HG03175 (cell line): Measurements from ENCODE around the gene LHX6.

Experiments
- ATAC-seq: cut with Tn5 transposase; IDR thresholded peaks from one replicate; pipeline ENCODE4 v1.9.1; 2021; ENCODE audit warnings: mild to moderate bottlenecking, moderate library complexity; ENCODE audit not compliant: unreplicated experiment

The LHX6 gene

DNA sequence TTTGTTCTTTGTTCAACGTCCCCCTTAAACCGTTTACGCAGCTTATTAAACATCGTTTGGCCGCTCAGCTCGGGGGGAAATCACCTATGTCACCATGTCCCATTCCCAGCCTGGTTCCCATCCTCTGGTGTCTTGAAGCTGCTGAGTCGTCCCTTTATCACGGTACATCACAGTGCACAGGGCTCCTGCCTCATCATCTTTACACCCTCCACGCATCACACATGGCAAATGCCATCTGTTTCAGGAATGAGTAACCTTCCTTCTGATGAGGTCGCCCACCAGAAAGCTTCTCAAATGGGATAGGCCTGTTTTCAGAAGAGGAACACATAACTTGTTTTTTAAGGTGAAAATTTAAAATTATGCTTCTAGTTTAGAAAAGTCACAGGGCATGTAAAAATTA is 7.9 kb upstream of the LHX6 start:
- no peak for ATAC-seq

DNA sequence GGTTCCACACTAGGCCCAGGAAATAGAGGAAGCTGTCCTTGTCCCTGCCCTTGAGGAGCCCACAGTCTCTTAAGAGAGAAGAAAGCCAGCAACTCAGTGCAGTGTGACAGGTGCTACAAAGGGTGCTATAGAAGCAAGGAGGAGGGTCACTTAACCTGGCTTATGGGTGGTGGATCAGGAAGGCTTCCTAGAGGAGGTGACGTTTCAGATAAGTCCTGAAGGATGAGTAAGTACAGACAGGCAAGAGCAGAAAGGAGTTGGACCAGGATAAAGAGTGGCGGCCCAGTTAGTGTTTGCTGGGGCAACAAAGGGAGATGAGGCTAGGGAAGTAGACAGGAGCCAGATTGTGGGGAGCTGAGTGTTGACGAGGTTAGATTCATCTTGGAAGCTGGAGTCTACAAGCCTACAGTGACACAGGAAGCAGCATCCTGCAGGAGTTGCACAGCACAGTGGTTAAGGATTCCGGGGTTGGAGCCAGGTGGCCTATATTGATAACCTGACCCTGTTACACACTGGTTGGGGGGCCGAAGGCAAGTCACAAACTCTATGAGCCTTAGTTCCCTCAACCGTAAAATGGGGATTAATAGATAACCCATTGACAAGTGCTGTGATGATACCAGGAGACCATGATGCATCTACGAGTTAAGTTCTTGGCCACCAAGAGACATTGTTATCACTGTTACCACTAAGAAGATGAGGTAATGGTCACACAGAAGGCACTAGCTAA is 5.4 kb upstream of the LHX6 start:
- ATAC-seq: no peak

DNA sequence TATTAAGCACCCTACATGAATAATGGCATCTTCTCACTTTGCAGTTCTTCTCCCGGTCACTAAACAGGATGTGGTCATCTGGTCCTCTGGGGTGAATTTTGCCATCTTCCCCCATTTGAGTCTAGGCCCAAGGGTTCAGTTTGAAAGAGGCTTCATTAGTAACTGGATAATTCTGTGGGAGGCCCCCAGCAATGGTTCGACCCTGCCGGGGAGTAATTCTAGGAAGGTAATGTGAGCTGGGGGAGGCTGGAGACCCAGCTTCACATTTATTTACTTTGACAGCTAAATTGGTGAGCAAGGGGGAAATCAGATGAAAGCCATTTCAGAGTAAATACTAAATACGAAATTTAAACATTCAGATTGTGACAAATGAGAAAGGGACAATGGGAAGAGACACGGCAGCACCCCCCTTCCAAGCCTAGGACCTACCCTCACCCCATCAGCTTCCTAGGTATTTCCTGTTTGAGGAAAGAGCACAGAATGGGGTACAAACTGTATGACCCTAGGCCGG is 4.1 kb upstream of the LHX6 start:
- no peak for ATAC-seq

DNA sequence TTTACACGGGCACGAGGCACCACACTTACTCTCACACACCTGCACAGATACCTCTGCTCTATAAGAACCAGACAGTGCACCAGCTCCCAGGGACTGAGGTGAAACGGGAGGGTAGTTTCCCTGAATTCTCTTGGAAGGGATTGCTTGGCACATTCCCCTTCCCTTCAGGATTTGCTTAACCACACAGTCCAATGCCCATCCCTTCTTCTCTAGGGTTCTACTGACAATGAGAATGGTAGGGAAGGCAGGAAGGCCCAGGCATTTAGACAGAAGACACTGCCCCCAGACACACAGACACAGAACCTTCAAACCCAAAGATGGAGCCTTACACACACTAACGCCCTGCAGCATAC is 704 bp upstream of the LHX6 start:
- no peak for ATAC-seq

DNA sequence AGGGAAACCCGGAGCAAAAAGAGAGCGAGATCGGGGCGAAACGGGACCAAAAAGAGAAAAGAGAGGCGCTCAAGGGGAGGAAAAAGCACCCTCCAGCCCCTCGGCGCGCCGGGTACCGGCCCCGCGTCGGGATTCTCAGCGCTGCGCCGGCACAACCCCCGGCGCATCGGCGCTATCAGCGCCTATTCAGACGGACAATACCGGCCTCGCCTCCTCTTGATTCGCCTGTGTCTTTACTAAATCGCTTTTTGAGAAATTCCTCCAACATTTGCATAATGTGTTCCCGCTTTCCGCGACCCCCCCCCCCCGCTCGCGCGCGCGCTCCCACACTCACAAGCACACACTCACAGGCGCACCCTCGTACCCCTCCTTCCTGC is 578 bp downstream of the LHX6 start:
- ATAC-seq: no peak

DNA sequence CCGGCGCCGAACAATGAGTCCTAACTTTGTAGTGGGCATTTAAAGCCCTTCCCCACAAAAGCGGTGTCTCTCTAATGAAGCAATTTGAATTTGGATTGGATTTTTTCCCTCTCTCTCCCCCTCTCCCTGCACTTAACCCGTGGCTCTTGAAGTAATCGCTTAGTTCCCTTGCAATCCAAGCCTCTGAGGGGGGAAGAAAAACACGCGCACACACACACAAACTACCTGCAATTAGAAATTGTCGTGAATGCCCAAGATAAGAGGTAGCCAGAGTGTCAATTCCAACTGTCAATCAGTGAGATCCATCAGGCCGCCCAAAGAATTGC is 1.2 kb downstream of the LHX6 start:
- no peak for ATAC-seq

DNA sequence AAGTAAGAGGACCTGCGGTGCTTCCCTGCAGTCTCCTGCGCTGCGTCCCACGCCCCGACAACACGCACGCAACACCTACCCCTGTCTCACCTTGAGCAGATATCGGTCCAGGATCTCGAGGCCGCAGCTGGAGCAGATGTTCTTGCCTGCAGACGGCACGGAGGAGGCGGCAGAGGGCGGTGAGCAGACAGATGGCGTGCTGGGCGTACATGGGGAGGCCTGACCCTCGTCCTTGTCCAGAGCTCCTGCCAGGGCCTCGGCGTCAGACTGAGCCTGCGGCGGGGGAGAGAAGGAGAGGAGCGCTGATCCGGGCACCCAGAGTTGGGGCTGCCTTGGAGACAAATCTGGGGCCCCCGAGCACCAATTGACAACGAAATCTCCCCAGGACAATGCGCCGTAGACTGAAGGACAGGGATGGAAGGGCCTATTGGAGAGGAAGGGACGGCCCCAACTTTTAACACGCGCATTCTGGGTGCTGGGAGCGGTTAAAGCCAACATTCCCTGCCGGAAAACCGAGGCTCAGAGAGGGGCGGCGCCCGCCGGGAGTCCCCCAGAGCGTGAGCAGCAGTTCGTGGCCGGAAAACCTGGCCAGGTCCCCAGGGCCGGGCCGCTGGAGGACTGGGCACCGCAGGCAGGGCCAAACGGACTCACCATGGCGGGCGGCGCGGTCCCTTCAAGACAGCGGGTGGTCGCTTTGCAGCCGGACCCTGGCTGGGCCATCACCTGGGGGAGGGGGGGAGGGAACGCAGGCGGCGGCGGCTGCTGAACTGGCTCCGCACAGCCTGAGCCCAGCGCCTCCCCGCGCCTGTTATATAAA is 1.8 kb downstream of the LHX6 start:
- ATAC-seq: no peak

DNA sequence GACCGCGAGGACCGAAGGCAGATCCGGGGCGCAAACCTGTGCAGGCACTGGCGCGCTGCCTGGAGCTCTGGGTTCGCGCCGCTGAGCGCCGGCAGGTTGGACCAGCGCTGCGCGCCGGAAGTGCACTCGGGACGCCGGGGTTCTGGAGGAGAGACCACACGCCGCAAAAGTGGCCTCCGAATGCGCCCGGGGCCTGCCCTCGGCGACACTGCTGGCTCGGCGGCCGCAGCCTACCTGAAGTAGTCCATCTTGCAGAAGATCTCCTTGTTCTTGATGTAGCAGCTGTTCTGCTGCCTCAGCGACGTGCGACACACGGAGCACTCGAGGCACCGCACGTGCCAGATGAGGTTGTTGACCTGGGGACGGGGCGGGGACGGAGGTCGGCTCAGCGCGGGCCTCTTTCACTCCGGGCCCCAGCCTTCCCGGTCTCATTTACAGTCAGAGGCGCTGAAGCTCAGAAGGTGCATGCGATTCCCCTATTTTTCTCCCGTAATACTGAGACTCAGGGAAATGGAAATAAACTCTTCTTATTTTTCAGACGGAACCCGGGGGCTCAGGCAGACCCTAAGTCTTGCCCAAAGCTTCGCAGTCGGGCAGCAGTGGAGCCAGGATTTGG is 2.5 kb downstream of the LHX6 start:
- no peak for ATAC-seq

DNA sequence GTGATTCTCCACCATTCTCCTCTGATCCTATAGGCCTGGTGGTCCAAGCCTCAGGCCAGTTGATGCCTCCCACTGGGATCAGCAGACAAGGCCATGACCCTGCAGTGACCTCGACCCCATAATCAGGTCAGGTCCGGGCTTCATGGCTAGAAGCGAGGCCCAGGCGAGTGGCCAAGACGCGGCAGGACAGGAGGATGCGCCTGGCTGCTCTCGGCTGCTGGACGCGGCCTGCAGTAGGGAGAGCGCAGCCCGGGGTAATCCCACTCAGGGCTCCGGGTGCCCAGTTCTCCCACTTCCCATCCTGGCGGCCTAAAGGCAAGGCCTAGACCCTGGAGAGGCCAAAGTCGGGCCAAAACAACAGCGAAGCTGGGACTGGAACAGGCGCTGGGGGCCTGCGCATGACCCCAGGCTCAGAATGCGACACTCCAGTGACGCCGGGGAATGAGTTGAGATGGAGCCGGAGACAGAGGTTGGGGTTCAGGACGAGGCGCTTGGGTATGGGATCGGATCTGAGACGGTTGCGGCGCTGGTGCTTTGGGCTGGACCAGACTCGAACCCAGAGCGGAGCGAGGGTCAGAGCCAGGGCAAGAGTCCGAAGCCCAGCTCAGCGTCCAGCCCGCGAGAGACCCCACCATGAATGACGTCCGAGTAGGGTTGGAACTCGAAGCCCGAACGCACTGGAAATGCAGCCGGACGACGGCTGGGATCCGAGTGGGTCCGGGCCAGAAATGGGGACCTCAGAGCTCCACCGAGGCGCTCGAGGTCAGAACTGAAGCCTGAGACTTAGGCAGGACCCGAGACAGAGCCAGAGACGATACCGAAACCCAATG is 3.2 kb downstream of the LHX6 start:
- no peak for ATAC-seq

DNA sequence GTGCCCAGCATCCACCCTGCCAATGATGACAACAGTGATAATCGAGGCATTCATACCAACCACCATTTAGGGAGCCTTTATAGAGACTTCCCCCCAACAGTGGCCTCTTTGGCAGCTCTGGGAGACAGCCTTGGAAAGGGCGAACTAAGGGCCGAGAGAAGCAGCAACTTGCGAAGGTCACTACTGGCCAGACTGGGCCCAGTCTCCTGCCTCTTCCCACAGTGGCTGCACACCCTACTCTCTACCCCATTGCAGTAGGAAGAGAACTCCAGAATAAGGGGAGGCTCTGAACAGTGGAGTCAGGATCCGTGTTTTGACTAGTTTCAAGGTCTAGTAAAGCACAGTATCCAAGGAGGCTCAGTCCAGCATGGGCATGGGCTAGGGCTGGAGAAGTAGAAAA is 5.3 kb downstream of the LHX6 start:
- ATAC-seq: no peak

DNA sequence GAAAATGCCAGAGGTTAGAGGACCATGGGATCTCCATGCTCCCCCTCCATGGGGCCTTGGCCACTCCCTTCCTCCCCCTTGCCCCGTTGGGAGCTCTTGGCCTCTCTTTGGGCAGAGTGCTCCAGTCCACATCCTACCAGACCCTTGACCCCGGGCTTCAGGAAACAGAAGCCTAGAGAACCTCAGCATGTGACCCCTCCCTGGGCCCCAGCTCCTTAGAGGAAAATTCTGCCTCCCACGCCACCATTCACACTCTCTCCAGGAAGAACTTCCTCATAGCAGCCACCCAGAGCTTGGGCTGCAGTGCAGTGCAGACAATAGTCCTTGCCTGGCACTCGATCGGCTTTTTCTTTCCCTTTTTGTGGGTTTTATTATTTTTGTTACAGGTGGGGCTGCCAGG is 6.0 kb downstream of the LHX6 start:
- no peak for ATAC-seq

DNA sequence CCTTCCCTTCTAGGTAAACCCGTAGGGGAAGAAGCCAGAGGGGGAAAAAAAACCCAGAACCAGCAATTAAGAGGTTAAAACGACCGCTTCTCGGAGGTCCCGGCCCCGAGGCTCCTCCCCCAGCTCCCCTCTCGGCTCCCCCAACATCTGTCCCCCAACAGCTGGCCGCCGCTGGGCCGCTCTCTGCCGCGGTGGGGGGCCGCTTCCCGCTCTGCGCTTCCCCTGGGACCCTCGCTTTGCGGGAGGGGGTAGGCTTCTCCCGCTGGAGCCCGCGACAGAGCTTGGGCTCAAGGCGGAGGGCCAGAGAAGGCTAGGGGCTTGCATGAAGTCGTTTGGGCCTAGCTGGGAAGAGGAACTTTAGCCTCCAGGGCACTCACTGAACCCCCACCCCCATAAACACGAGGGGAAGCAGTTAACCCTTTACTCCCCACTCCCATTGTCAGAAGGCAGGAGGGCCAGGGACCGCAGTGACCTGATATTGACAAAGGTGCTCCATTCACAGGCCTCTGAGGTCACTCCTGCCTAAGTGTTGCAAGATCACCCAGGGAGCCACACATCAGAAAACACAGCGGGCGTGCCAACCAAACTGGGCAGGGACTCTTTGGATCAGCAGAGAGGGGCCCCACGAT is 7.5 kb downstream of the LHX6 start:
- ATAC-seq: no peak

DNA sequence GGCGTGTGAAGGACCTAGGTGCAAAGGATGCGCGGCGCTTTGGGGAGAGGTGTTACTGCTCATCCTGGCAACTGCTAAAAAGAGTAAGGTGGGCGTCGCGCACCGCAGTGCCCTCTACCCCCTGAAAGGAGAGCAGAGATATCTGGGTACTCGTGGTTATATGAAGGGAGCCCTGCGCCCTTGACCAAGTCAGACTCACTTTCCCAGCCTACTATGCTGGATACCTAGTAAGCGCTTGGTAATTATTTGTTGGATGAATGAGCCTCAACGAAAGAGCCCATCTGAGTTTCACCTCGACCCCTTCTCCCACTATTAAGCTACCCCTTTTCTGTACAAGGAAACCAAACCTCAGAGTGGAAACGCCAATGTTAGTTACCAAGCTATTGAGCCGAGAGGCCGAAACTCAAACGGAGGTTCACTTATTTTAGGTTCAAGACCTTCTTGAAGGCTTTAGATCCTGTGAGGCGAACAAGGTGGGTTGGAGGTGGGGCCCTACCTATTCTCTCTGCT is 8.0 kb downstream of the LHX6 start:
- ATAC-seq: no peak

DNA sequence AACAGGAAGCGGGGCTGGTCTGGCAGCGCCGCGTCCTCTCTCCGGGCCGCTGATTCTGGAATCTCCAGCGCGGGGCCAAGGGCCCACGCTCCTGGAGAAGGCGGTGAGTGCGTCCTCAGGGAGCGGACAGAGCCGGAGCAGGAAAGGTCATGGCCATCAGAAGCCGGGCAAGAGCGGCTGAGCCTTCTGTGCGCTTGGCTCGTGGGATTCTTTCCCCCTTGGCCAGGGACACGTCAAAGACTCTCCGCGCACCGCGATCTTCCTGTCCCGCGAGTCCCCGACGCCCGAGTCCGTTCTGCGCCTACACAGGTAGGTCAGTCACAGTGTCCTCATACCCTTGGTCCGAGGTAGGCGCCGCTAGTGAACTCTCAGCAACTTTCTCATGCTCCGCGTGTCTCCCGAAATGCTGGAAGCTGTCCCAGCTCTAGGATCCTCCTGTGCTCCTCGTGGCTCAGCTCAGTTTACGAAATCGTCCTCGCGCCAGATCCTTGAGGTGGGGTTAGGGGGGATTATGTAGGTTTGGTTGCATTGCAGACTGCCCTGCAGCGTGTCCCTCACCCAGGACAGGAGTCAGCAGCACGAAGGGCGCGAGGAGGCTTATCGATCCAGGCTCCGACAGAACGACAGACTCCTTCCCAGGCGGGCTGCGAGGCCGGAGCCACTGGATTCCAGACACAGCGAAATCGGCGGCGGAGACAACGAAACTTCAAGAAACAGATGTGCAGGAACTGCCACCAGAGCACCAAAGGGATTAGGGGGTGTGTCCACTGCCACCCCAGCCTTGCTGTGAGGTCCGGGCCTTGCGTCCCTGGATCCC is 8.7 kb downstream of the LHX6 start:
- ATAC-seq: no peak

DNA sequence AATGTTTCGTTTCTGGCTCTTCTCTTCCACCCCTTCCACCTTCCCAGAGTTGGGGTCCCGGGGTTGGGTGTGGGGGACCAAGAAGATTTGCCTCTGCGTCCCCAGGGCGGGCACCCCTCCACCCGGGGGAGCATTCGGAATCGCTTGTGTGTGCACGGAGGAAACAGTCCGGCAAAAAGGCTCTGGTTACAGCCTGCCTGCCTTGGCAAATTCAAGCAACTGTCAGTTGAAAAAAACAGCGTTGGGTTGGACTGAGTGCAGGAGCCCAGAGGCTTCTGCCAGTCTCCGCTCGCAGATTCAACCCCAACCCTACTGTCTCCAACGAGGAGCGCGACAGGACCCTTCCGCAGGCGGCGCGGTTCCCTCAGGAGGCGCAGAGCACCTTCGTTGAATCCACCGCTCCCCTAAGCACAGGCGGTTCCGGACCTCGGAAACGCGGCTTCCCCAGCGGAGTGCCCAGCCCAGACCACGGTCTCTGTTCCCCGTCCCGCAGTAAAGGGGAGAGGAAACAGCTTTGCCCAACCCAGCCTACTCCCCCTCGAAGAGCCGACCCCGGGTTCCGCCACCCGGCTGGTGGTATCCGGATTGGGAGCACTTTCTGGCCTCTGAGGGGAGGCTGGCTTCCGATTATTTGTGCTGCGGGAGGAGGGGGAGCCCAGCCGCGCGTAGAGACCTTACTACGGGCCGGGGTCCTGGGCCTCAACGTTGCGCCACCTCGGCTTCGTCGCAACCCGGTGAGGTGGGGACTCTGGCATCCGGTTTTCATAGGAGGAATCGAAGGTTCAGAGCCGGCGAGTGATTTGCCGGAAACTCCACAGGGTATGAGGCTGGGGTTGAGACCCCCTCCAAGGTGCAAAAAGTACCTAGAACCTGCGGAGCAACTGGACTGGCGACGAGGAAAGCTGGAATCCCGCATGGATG is 9.6 kb downstream of the LHX6 start:
- no peak for ATAC-seq

DNA sequence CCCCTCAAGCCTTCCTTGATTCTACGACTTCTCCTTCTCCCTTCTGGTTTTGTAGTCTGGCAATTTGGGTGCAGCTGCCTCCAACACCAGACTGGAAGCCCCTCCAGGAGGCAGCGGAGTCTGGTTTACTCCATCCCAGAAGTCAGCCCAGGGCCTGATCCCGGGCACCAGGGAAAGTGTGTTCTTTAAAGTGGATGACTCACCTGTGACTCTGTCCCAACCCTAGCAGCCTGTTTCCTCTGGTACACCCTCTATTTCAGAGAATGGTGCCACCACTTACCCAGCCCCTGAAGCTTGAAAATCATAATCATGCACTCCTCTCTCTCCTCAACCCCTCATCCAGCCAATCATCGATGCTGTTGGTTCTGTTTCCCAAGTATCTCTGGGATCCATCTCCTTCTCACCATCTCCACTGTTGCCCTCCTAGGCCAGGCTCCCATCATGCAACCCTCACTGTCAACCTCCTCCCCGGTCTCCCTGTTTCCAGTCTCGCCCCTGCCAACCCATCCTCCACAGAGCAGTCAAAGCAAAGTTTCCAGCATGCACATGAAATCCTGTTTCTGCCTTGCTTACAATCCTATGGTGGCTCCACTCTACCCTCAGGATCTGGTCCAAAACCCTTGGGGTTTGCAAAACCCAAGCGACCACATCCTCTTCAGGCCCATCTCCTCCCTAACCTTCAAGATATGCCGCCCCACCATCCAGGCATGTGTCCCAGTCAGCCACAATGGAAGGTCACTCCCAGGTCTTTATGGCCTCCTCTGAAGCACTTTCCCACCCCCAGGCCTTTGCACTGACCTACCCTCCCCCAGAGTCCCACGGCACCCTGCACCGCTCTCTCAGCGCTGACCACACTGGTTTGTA is 10.5 kb downstream of the LHX6 start:
- no peak for ATAC-seq

DNA sequence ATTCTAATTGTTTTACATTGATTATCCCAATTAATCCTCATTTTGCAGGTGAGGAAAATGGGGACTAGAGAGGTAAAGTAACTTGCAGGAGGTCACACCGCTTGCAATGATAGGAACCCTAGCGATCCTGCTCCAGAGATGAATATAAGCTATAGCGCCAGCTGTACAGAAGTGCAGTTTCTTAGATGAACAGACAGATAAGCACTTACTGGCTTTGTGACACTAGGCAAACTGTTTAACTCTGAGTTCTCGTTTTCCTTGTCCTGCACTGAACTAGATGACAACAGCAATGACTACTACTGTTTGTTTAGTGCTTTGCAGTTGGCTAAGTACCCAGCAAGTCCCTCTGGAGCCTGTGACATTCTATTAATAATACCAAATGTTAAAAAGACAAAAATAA is 11.1 kb downstream of the LHX6 start:
- ATAC-seq: no peak
